GM21367 (cell line): ENCODE measurements around the gene NMT2.

Experiments
- ATAC-seq: cut with Tn5 transposase; IDR thresholded peaks from one replicate; pipeline ENCODE4 v1.9.1; 2021; ENCODE audit not compliant: unreplicated experiment

NMT2 gene

GRCh38 chr10:15146366-15146765 is 22.1 kb downstream of the NMT2 start:
- ATAC-seq: no peak

DNA sequence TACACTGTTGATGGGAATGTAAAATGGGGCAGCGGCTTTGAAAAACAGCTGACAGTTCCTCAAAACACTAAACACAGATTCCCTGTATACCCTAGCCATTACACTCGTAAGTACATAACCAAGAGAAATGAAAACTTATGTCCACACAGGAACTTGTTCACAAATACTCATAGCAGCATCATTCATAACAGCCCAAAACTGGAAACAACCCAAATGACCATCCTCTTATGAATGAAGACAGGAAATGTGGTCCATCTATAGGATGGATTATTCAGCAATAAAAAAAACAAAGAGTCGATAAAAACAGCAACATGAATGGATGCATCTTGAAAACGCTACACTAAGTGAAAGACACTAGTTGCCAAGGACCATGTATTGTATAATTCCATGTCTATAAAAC is 23.7 kb downstream of the NMT2 start:
- no peak for ATAC-seq

DNA sequence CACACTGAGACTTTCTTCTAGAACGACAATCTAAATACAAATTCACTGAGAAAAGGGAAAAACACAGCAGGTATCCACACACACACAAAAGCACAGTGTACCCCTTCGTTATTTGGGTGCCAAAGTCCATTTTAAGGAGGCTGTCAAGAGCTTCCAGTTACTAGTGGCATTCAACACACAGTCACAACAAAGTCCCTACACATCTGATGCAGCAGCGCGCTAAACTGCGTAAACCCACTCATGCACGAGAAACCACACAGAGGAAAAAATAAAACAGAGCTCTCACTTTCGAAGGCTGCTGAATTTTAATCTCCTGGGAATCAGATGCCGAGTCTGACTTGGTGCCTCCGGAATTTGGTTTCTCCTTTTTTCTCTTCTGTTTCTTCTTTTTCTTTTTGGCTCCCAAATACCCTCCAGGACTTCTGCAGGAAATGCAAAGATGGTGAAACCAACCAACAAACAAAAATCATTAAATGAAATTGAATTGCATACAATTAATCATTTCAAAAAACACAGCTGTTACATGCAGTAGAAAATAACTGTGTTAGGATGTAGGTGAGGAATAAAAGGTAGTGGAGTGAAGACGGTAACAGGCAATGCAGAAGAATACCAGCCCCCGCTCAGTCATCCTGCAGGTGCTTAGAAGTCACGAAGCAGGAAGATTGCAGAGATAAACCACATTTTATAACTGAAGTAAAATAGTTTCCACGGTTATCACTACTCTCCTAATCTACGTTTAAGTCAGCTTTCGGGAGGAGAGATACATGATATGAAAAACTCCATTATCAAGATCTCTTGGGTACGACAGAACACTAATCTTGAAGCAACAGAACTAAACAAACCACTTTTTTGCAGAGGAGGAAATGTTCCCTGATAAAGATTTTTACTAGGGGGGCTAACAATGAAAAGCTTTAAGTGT is 27.1 kb downstream of the NMT2 start:
- peak; percentile 92 for ATAC-seq

- no peak for ATAC-seq
Measured at GRCh38 chr10:15140698-15141097, 27.8 kb downstream of the NMT2 start.

DNA sequence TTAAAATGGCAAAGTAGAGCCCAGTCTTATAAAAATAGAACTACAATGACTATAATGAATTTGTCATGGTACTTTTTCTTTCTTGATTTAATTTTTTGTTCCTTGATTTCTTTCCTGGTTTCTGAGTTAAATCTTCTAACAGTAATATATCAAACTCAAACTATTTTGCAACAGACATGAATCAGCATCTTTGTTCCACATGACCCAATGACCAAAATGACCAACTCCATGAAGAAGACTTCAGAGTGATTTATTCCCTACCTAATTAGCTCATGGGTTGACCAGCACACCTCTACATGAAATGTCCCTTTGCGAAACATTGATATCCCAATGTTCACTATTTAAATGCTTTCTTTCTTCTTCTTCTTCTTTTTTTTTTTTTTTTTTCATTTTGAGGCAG is 30.9 kb downstream of the NMT2 start:
- no peak for ATAC-seq

DNA sequence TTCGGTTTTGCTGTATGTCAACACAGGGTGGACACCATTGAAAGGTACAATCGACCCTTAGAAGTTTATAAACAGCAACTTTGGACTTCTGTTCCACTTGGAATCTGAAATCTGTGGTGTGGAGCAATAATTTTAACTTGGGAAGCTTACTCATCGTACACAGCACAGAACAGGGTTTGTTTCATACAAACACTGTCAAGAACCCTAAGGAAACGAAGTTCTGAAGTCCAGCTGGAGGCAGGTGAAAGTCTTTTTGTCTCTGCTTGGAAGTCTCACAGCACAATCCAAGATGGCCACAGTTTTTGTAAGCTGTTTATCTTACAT is 31.5 kb downstream of the NMT2 start:
- ATAC-seq: no peak

DNA sequence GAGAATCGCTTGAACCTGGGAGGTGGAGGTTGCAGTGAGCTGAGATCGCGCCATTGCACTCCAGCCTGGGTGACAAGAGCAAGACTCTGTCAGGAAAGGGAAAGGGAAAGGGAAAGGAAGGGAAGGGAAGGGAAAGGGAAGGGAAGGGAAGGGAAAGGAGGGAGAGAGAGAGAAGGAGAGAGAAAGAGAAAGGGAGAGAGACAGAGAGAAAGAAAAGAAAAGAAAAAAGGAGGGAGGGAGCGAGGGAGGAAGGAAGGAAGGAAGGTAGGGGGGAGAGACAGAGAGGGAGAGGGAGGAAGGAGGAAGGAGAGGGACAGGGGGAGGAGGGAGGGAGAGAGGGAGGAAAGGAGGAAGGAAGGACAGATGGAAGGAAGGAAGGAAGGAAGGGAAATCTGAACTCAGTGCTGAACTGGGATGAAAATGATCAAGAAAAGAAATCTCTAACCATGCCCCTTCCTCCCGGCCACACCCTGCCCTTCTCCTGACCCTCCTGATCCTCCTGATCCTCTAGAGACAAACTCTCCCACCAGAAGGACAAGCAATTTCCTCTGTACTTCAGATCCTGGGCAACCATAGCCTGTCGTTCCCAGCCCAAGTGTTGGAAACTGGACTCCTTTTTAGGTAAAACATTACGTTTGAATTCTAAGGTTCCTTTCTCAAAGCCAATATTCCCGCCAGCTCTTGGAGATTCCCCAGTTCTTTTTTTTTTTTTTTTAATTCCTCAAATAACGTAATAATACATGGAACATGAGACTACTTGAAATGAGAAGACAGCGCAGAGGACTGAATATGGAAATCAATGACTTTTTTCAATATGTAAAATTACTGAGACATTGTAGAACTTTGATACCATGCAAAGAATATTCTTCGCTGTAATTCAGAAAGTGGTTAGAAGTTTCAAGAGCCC is 32.1 kb downstream of the NMT2 start:
- ATAC-seq: no peak

DNA sequence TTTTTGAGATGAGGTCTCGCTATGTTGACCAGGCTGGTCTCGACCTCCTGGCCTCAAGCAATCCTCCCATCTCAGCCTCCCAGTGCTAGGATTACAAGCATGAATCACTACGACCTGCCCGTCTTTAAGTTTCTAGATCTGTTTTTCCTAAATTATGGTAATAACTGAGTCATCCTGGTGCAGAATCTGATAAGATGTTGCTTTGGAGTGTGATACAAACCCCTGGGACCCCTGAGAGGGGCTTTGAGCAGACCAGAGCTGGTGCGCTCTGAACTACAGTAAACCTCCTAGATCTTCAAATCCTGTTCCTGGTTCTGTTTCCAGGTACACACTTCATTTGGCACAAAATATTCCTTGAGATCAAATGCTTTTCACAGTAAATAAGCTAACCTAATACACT is 37.2 kb downstream of the NMT2 start:
- no peak for ATAC-seq

GRCh38 chr10:15124908-15125307 is 43.6 kb downstream of the NMT2 start:
- no peak for ATAC-seq

GRCh38 chr10:15124190-15124589 is 44.3 kb downstream of the NMT2 start:
- no peak for ATAC-seq

GRCh38 chr10:15123749-15124184 is 44.7 kb downstream of the NMT2 start:
- ATAC-seq: no peak

DNA sequence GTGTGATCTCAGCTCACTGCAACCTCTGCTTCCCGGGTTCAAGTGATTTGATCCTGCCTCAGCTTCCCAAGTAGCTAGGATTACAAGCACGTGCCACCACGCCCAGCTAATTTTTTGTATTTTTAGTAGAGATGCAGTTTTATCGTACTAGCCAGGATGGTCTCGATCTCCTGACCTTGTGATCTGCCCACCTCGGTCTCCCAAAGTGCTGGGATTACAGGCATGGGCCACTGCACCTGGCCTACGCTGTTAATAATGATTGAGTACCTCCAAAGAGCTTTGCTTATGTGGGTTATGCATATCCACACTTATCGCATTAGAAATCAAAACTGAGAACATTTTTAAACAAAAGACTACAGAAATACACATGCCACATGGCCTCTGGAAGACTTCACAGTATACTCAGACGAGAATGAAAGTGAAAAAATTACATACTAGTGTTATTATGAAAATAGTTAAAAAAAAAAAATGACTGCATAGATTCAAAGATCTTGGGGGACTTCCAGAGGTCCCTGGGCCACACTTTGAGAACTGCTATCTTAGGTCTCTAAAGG is 45.9 kb downstream of the NMT2 start:
- peak; percentile 95 for ATAC-seq

DNA sequence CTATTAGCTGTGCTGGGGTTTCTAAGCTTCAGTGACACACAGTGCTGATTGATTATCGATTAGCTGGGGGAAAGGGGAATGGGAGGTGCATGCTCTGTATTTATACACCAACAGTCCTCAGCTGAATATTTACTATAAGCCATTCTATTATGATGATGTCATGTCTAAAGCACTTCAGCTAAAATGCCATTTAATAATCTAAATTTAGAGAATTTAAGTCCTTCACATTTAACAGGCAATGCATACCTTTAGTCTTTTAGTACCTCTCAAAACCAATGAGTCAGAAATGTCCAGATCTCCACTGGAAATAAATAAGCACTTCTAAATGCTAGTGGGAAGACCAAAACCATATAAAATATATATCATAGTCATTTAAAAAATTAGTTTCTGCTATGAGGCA is 46.8 kb downstream of the NMT2 start:
- ATAC-seq: no peak

DNA sequence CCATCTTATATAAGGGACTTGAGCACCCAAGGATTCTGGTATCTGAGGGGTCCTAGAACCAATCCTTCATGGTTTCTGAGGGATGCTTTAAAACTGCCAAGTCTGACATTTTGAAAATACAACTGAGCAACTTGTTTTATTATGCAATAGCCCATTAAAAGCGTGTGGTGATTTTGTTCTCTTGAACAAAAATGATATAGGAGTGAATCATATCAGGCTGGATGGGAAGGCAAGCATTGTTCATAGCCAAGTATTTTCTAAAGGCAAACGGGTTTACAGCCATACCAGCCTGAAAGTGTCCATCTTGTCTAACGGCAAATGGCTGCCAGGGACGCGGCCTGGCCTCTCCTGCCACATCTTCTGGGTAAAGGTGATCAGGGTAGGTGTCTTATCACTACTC is 48.0 kb downstream of the NMT2 start:
- no peak for ATAC-seq

- no peak for ATAC-seq
Measured at GRCh38 chr10:15118615-15119014, 49.9 kb downstream of the NMT2 start.

- ATAC-seq: no peak
Measured at GRCh38 chr10:15116225-15116624, 52.3 kb downstream of the NMT2 start.

DNA sequence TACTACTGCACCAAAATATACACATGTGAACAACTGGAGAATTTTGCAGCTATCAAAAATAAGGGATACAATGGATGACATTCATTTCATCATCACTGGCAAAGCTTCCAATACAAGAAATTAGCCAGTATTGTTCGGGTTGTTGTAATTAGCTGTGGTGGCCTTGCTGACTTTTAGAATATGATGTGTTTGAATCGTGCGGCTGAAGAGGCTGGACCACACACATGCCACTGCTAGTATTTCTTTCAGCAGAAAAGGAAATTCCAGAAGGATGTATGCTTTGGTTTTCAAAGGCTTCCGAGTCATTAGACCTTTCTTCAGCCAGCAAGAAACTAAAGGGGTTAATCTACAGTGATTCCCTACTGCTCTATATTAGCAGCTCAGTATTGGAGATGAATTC is 54.7 kb downstream of the NMT2 start:
- no peak for ATAC-seq

- no peak for ATAC-seq
Measured at GRCh38 chr10:15112657-15113056, 55.8 kb downstream of the NMT2 start.

GRCh38 chr10:15106352-15107013 is 62.0 kb downstream of the NMT2 start:
- ATAC-seq: peak; percentile 67

DNA sequence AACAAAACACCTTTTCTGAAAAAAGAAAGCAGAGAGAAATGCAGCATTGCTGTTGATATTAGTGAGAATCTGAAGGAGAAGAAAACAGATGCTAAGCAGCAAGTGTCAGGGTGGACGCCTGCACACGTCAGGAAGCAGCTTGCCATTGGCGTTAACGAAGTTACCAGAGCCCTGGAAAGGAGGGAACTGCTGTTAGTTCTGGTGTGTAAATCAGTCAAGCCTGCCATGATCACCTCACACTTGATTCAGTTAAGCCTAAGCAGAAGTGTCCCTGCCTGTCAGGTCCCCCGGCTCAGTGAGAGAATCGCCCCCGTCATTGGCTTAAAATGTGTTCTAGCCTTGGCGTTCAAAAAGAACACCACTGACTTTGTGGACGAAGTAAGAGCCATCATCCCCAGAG is 65.0 kb downstream of the NMT2 start:
- no peak for ATAC-seq

- ATAC-seq: no peak
Measured at GRCh38 chr10:15099886-15100285, 68.6 kb downstream of the NMT2 start.
